SK-N-SH (cell line): ENCODE data around the gene BTBD16.

ENCODE experiments used
- CTCF ChIP-seq: fragments of 200-600 bp; sonication (generic); IDR thresholded peaks from 2 replicates; pipeline ENCODE4 v1.6.1; 2017; ENCODE audit warnings: antibody characterized with exemption, mild to moderate bottlenecking, moderate library complexity
- EP300 ChIP-seq, 2 experiments: IDR thresholded peaks; 2 replicates each; pipeline versions ENCODE4 v1.4.0 to v1.6.1; 2012; ENCODE audit warnings: borderline replicate concordance in 1 of 2, low read depth in 1 of 2, low read length in 1 of 2
- EZH2phosphoT487 ChIP-seq: fragments of 200-600 bp; sonication (generic); IDR thresholded peaks from 2 replicates; pipeline ENCODE4 v1.6.1; 2017; ENCODE audit warnings: low read depth, mixed run types, mild to moderate bottlenecking, antibody characterized with exemption, moderate library complexity, borderline replicate concordance
- FOXM1 ChIP-seq: IDR thresholded peaks from 2 replicates; pipeline ENCODE4 v1.4.0; 2012; ENCODE audit warnings: low read depth, mild to moderate bottlenecking
- JUND ChIP-seq: IDR thresholded peaks from 2 replicates; pipeline ENCODE4 v1.4.0; 2012
- MEF2A ChIP-seq: IDR thresholded peaks from 2 replicates; pipeline ENCODE4 v1.4.0; 2012; ENCODE audit warnings: low read depth, borderline replicate concordance
- MXI1 ChIP-seq: IDR thresholded peaks from 2 replicates; pipeline ENCODE4 v1.6.1; 2012; ENCODE audit warnings: mild to moderate bottlenecking, low read depth, low read length, improper control_type of control experiment
- POLR2AphosphoS5 ChIP-seq: IDR thresholded peaks from 2 replicates; pipeline ENCODE4 v1.6.1; 2012; ENCODE audit warnings: low read depth, low read length
- RAD21 ChIP-seq: IDR thresholded peaks from 2 replicates; pipeline ENCODE4 v1.6.1; 2012; ENCODE audit warnings: mild to moderate bottlenecking, low read length
- REST ChIP-seq: IDR thresholded peaks from 2 replicates; pipeline ENCODE4 v1.6.1; 2012; ENCODE audit warnings: mild to moderate bottlenecking, low read depth, low read length, moderate library complexity
- RFX5 ChIP-seq: IDR thresholded peaks from 2 replicates; pipeline ENCODE4 v1.6.1; 2012; ENCODE audit warnings: mild to moderate bottlenecking, improper control_type of control experiment, low read length
- TCF12 ChIP-seq: IDR thresholded peaks from 2 replicates; pipeline ENCODE4 v1.4.0; 2012
- USF2 ChIP-seq: fragments of 150-350 bp; IDR thresholded peaks from 2 replicates; pipeline ENCODE4 v1.6.1; 2017; ENCODE audit warnings: antibody characterized with exemption, low read length, low read depth, borderline replicate concordance
- ZBTB33 ChIP-seq: IDR thresholded peaks from 2 replicates; pipeline ENCODE4 v1.4.0; 2012; ENCODE audit warnings: low read depth, borderline replicate concordance

GRCh38 chr10:122361046-122361445, 90.0 kb downstream of the BTBD16 start:
- no peak for TF ChIP-seq CTCF
- no peak for TF ChIP-seq RAD21
- no peak for TF ChIP-seq FOXM1
- no peak for TF ChIP-seq EP300 (IDR thresholded peaks at IDR 0.05; ENCODE audit: borderline replicate concordance in 1 of 2, low read depth in 1 of 2, low read length in 1 of 2)
- no peak for TF ChIP-seq MXI1
- TF ChIP-seq USF2: no peak
- no peak for TF ChIP-seq RFX5
- no peak for TF ChIP-seq EZH2phosphoT487
- no peak for TF ChIP-seq ZBTB33
- no peak for TF ChIP-seq MEF2A
- TF ChIP-seq REST: no peak
- no peak for TF ChIP-seq POLR2AphosphoS5
- no peak for TF ChIP-seq JUND
- TF ChIP-seq TCF12: no peak
